Mesenchymal stem cell (in vitro differentiated cells and primary cell): ENCODE data around the gene CES4A.

Source experiments
- DNase-seq: peaks from one replicate; pipeline ENCODE4 v3.0.0-alpha.2; 2013
- H2AFZ ChIP-seq: one replicate; pipeline ENCODE4 v1.6.1; 2013; ENCODE audit warnings: low read depth, mild to moderate bottlenecking, control low read depth, inconsistent platforms, low read length, moderate library complexity
- H2AK5ac ChIP-seq: 2 replicates; pipeline ENCODE4 v1.6.1; 2013; ENCODE audit warnings: low read length, moderate library complexity, mild to moderate bottlenecking, inconsistent platforms; ENCODE audit not compliant: severe bottlenecking
- H2BK120ac ChIP-seq: one replicate; pipeline ENCODE4 v1.6.1; 2013; ENCODE audit warnings: low read depth, mild to moderate bottlenecking, inconsistent platforms, low read length, moderate library complexity
- H2BK12ac ChIP-seq, 2 experiments: one replicate each; pipeline ENCODE4 v1.6.1; 2013; ENCODE audit warnings: inconsistent platforms in 2 of 2, low read length in 2 of 2, mild to moderate bottlenecking in 2 of 2, moderate library complexity in 2 of 2, control low read depth in 1 of 2
- H2BK15ac ChIP-seq: one replicate; pipeline ENCODE4 v1.6.1; 2013; ENCODE audit warnings: mild to moderate bottlenecking, low read depth, inconsistent platforms; ENCODE audit not compliant: poor library complexity, severe bottlenecking
- H2BK5ac ChIP-seq: 2 replicates; pipeline ENCODE4 v1.6.1; 2013; ENCODE audit warnings: low read depth, mild to moderate bottlenecking, low read length, control low read depth, inconsistent platforms; ENCODE audit not compliant: poor library complexity, severe bottlenecking
- H3K14ac ChIP-seq, 2 experiments: one replicate each; pipeline ENCODE4 v1.6.1; 2013; ENCODE audit warnings: inconsistent platforms in 2 of 2, low read length in 2 of 2, control low read depth in 1 of 2, mild to moderate bottlenecking in 1 of 2, moderate library complexity in 1 of 2
- H3K18ac ChIP-seq, 2 experiments: one replicate each; pipeline ENCODE4 v1.6.1; 2013; ENCODE audit warnings: inconsistent platforms in 2 of 2, low read length in 2 of 2, control low read depth in 1 of 2, low read depth in 1 of 2, mild to moderate bottlenecking in 1 of 2
- H3K23ac ChIP-seq, 2 experiments: one replicate each; pipeline ENCODE4 v1.6.1; 2013; ENCODE audit warnings: inconsistent platforms in 2 of 2, low read length in 2 of 2, mild to moderate bottlenecking in 2 of 2, moderate library complexity in 2 of 2, control low read depth in 1 of 2
- H3K27ac ChIP-seq: 2 replicates; pipeline ENCODE4 v1.5.1; 2013; ENCODE audit warnings: mild to moderate bottlenecking, moderate library complexity, low read length, control low read depth, inconsistent platforms; ENCODE audit not compliant: poor library complexity, severe bottlenecking
- H3K27me3 ChIP-seq, 2 experiments: 2 replicates each; pipeline versions ENCODE4 v1.6.1 to v1.7.0; 2013; ENCODE audit warnings: low read length in 2 of 2, mild to moderate bottlenecking in 2 of 2, moderate library complexity in 2 of 2, control low read depth in 1 of 2, inconsistent platforms in 1 of 2; ENCODE audit not compliant: control insufficient read depth in 1 of 2, insufficient read depth in 1 of 2
- H3K36me3 ChIP-seq, 2 experiments: 2 replicates each; pipeline versions ENCODE4 v1.6.1 to v1.7.0; 2013; ENCODE audit warnings: low read length in 2 of 2, control low read depth in 1 of 2, inconsistent platforms in 1 of 2, low read depth in 1 of 2, mild to moderate bottlenecking in 1 of 2; ENCODE audit not compliant: insufficient read depth in 2 of 2, control insufficient read depth in 1 of 2
- H3K4ac ChIP-seq, 2 experiments: one replicate each; pipeline ENCODE4 v1.6.1; 2013; ENCODE audit warnings: inconsistent platforms in 2 of 2, low read length in 2 of 2, mild to moderate bottlenecking in 2 of 2, moderate library complexity in 2 of 2, control low read depth in 1 of 2, low read depth in 1 of 2
- H3K4me1 ChIP-seq: 2 replicates; pipeline ENCODE4 v1.6.1; 2013; ENCODE audit warnings: low read depth, low read length, control low read depth; ENCODE audit not compliant: control insufficient read depth, insufficient read depth
- H3K4me2 ChIP-seq: 2 replicates; pipeline ENCODE4 v1.6.1; 2013; ENCODE audit warnings: low read length, mild to moderate bottlenecking, inconsistent platforms; ENCODE audit not compliant: poor library complexity, severe bottlenecking
- H3K4me3 ChIP-seq, 2 experiments: 2 replicates each; pipeline versions ENCODE4 v1.5.1 to v1.7.0; 2013; ENCODE audit warnings: low read length in 2 of 2, mild to moderate bottlenecking in 2 of 2, control low read depth in 1 of 2, low read depth in 1 of 2; ENCODE audit not compliant: insufficient read depth in 1 of 2
- H3K79me1 ChIP-seq: replicated peaks from 2 replicates; pipeline ENCODE4 v1.6.1; 2013; ENCODE audit warnings: mild to moderate bottlenecking, control low read depth, low read length, inconsistent platforms; ENCODE audit not compliant: poor library complexity, severe bottlenecking
- H3K9ac ChIP-seq: 2 replicates; pipeline ENCODE4 v1.7.0; 2013; ENCODE audit warnings: mild to moderate bottlenecking, low read length, moderate library complexity
- H3K9me3 ChIP-seq: 2 replicates; pipeline ENCODE4 v1.7.0; 2013; ENCODE audit warnings: mild to moderate bottlenecking, low read length; ENCODE audit not compliant: control insufficient read depth
- H4K8ac ChIP-seq: one replicate; pipeline ENCODE4 v1.6.1; 2013; ENCODE audit warnings: inconsistent platforms, mild to moderate bottlenecking, low read length, moderate library complexity
- H4K91ac ChIP-seq: one replicate; pipeline ENCODE4 v1.6.1; 2013; ENCODE audit warnings: mild to moderate bottlenecking, low read length, inconsistent platforms
- WGBS: methylation state at CpG from one replicate; pipeline ENCODE4 v1.1.7; 2013; ENCODE audit warnings: mixed read lengths; 5-methylcytosine and 5-hydroxymethylcytosine counted together

The CES4A gene

GRCh38 chr16:66979011-66979717 lies 9.2 kb upstream of the CES4A start:
- H3K9me3 ChIP-seq: no peaks in the 10 kb centered on the region
- no peak overlapping the region for H2BK5ac ChIP-seq
- H2BK15ac ChIP-seq: no peak overlapping the region
- H3K27ac ChIP-seq: no peak overlapping the region
- peaks cover 19% of the 10 kb centered on the region for H3K4me1 ChIP-seq
- no peak overlapping the region for H4K91ac ChIP-seq
- H3K4me2 ChIP-seq: no peak overlapping the region
- H2AFZ ChIP-seq: peak overlapping the region; percentile 18
- H3K27me3 ChIP-seq: no peaks in the 10 kb centered on the region
- 82% methylated on average over 15 of the region's 16 CpGs for WGBS
- H3K4me3 ChIP-seq: no peak overlapping the region
- no peak for DNase-seq
- H3K79me1 ChIP-seq: no peaks in the 10 kb centered on the region
- H2AK5ac ChIP-seq: no peak overlapping the region
- H3K23ac ChIP-seq: no peak overlapping the region
- H3K9ac ChIP-seq: no peak overlapping the region
- H4K8ac ChIP-seq: no peak overlapping the region
- peak overlapping the region in 1 of 2 experiments; percentile 41 for H3K14ac ChIP-seq
- H3K36me3 ChIP-seq: no peaks in the 10 kb centered on the region
- no peak overlapping the region for H2BK12ac ChIP-seq
- no peak overlapping the region for H2BK120ac ChIP-seq
- no peak overlapping the region for H3K18ac ChIP-seq
- no peak overlapping the region for H3K4ac ChIP-seq

GRCh38 chr16:66983033-66983432 lies 5.4 kb upstream of the CES4A start:
- H3K27ac ChIP-seq: no peak overlapping the region
- no peak overlapping the region for H2BK5ac ChIP-seq
- no peak overlapping the region for H2BK12ac ChIP-seq
- peaks cover 11% of the 10 kb centered on the region for H3K4me1 ChIP-seq
- H3K79me1 ChIP-seq: no peaks in the 10 kb centered on the region
- H3K18ac ChIP-seq: no peak overlapping the region
- WGBS: 79% methylated on average over 2 of the region's 9 CpGs
- H3K9ac ChIP-seq: no peak overlapping the region
- no peak overlapping the region for H2AK5ac ChIP-seq
- H3K4me2 ChIP-seq: no peak overlapping the region
- H3K14ac ChIP-seq: no peak overlapping the region
- no peaks in the 10 kb centered on the region for H3K27me3 ChIP-seq
- DNase-seq: no peak
- no peak overlapping the region for H4K91ac ChIP-seq
- H4K8ac ChIP-seq: no peak overlapping the region
- no peak overlapping the region for H3K23ac ChIP-seq
- no peaks in the 10 kb centered on the region for H3K36me3 ChIP-seq
- H3K9me3 ChIP-seq: no peaks in the 10 kb centered on the region
- no peak overlapping the region for H3K4ac ChIP-seq
- no peak overlapping the region for H3K4me3 ChIP-seq
- no peak overlapping the region for H2BK15ac ChIP-seq
- no peak overlapping the region for H2AFZ ChIP-seq
- no peak overlapping the region for H2BK120ac ChIP-seq

GRCh38 chr16:66984892-66985311 lies 3.5 kb upstream of the CES4A start:
- Histone ChIP-seq H3K18ac (no peak overlapping the region), H3K23ac (no peak overlapping the region), H3K4me2 (no peak overlapping the region), H2BK5ac (no peak overlapping the region), H2BK12ac (no peak overlapping the region), H3K9ac (no peak overlapping the region), H3K4me3 (no peak overlapping the region), H2BK15ac (no peak overlapping the region), H3K4ac (no peak overlapping the region), H3K9me3 (no peaks in the 10 kb centered on the region), H3K14ac (no peak overlapping the region), H3K79me1 (no peaks in the 10 kb centered on the region), H3K27me3 (no peaks in the 10 kb centered on the region), H3K4me1 (peaks cover 7% of the 10 kb centered on the region), H4K8ac (no peak overlapping the region), H3K27ac (no peak overlapping the region), H3K36me3 (no peaks in the 10 kb centered on the region), H2AFZ (no peak overlapping the region), H2AK5ac (no peak overlapping the region), H4K91ac (no peak overlapping the region), H2BK120ac (no peak overlapping the region)
- DNase-seq: no peak
- 77% methylated on average over 4 of the region's 4 CpGs for WGBS

- peaks cover 7% of the 10 kb centered on the region for H3K4me1 ChIP-seq
- no peak overlapping the region for H2BK120ac ChIP-seq
- H3K79me1 ChIP-seq: no peaks in the 10 kb centered on the region
- H2BK15ac ChIP-seq: no peak overlapping the region
- no peak overlapping the region for H2AFZ ChIP-seq
- H3K23ac ChIP-seq: no peak overlapping the region
- H3K4ac ChIP-seq: no peak overlapping the region
- no peak overlapping the region for H3K4me2 ChIP-seq
- no peak overlapping the region for H2AK5ac ChIP-seq
- no peak overlapping the region for H2BK5ac ChIP-seq
- H4K8ac ChIP-seq: no peak overlapping the region
- H3K9me3 ChIP-seq: no peaks in the 10 kb centered on the region
- WGBS: 93% methylated on average over 5 of the region's 6 CpGs
- no peak overlapping the region for H2BK12ac ChIP-seq
- no peak overlapping the region for H3K14ac ChIP-seq
- no peak for DNase-seq
- H3K27me3 ChIP-seq: no peaks in the 10 kb centered on the region
- no peaks in the 10 kb centered on the region for H3K36me3 ChIP-seq
- H3K4me3 ChIP-seq: no peak overlapping the region
- H3K18ac ChIP-seq: no peak overlapping the region
- no peak overlapping the region for H3K27ac ChIP-seq
- H3K9ac ChIP-seq: no peak overlapping the region
- H4K91ac ChIP-seq: no peak overlapping the region
Measured at GRCh38 chr16:66986559-66986958, 1.8 kb upstream of the CES4A start.
